HG02973 (cell line): Measurements from ENCODE around the gene PARP9.
A peak's percentile ranks its signal among the peaks of the same experiment; 100 is the strongest.
"Not testable (repeated sequence)": the region's sequence is repeated elsewhere in the genome, so short reads cannot be mapped to it uniquely, and the experiment has no call there.

Experiments used
- ATAC-seq: cut with Tn5 transposase; IDR thresholded peaks from one replicate; pipeline ENCODE4 v1.9.1; 2021; ENCODE audit warnings: moderate library complexity; ENCODE audit not compliant: unreplicated experiment

The PARP9 gene

GRCh38 chr3:122523317-122523716 lies 40.8 kb downstream of the PARP9 start:
- ATAC-seq = no peak

GRCh38 chr3:122520861-122521260 lies 43.2 kb downstream of the PARP9 start:
- ATAC-seq = no peak

- ATAC-seq = no peak
Observed at GRCh38 chr3:122519693-122520092, 44.4 kb downstream of the PARP9 start.

- no peak for ATAC-seq
Observed at GRCh38 chr3:122516846-122517360, 47.2 kb downstream of the PARP9 start.

- no peak for ATAC-seq
Observed at GRCh38 chr3:122515870-122516269, 48.2 kb downstream of the PARP9 start.

GRCh38 chr3:122515020-122515468 lies 49.1 kb downstream of the PARP9 start:
- no peak for ATAC-seq

- peak; percentile 81 for ATAC-seq
Observed at GRCh38 chr3:122514123-122515019, 49.7 kb downstream of the PARP9 start, which contains the start of gene KPNA1. Gene KPNA1, minus strand, starts transcription at chr3:122514939. Its CDS starts 18,374 bp downstream, at chr3:122496565.

- no peak for ATAC-seq
Observed at GRCh38 chr3:122513386-122514122, 50.5 kb downstream of the PARP9 start.

- no peak for ATAC-seq
Observed at GRCh38 chr3:122512284-122512683, 51.8 kb downstream of the PARP9 start.

- ATAC-seq = no peak
Observed at GRCh38 chr3:122510878-122511535, 53.1 kb downstream of the PARP9 start.

GRCh38 chr3:122508944-122509343 lies 55.2 kb downstream of the PARP9 start:
- ATAC-seq = not testable (repeated sequence)

GRCh38 chr3:122508135-122508914 lies 55.8 kb downstream of the PARP9 start:
- no peak for ATAC-seq

GRCh38 chr3:122506450-122506849 lies 57.6 kb downstream of the PARP9 start:
- no peak for ATAC-seq

GRCh38 chr3:122505676-122506075 lies 58.4 kb downstream of the PARP9 start:
- ATAC-seq = no peak

- ATAC-seq = no peak
Observed at GRCh38 chr3:122502941-122503340, 61.2 kb downstream of the PARP9 start.

GRCh38 chr3:122502139-122502538 lies 62.0 kb downstream of the PARP9 start:
- ATAC-seq = no peak

GRCh38 chr3:122500964-122501363 lies 63.1 kb downstream of the PARP9 start:
- ATAC-seq = not testable (repeated sequence)

- no peak for ATAC-seq
Observed at GRCh38 chr3:122498152-122498551, 65.9 kb downstream of the PARP9 start.

- peak; percentile 68 for ATAC-seq
Observed at GRCh38 chr3:122497425-122497824, 66.7 kb downstream of the PARP9 start.

- no peak for ATAC-seq
Observed at GRCh38 chr3:122496508-122496907, 67.6 kb downstream of the PARP9 start.
